CD4-positive, alpha-beta T cell treated with Interleukin-15 for 4 hours (primary cell): Measurements from ENCODE around the gene KIF2C.
"Not testable (repeated sequence)": the region's sequence is repeated elsewhere in the genome, so short reads cannot be mapped to it uniquely, and the experiment has no call there.

ENCODE experiments used
- DNase-seq: peaks from one replicate; pipeline ENCODE4 v3.0.0-alpha.2; 2020; ENCODE audit warnings: low spot score

The KIF2C gene

GRCh38 chr1:44739307-44740178 is at the start of gene KIF2C:
KIF2C (plus strand) TSS chr1:44739837; CDS start chr1:44739933, 96 bp downstream.
- peak; percentile 96 for DNase-seq

- DNase-seq, result no peak
Measured at GRCh38 chr1:44693159-44693558, 46.5 kb upstream of the KIF2C start.

DNA sequence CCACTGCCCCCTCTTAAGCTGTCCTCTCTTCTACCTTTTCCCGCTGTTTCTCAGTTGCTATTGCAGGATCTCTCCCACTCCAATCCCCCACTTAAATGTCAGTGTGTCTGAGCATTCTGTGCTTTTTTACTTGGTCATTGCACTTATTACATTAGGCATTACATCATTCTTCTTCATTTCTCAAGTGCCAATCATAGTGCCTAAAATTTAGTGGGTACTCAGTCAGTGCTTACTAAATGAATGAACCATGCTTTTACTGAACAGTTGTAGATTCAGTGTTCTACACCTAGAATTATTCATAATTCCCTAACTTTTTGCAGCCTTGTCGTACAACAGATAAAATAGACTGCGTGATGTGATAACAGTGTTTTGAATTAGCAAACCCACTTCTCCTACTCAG is 45.7 kb upstream of the KIF2C start:
- no peak for DNase-seq

GRCh38 chr1:44694863-44695478 is 44.7 kb upstream of the KIF2C start:
- no peak for DNase-seq

GRCh38 chr1:44695671-44696070 is 44.0 kb upstream of the KIF2C start:
- no peak for DNase-seq

DNA sequence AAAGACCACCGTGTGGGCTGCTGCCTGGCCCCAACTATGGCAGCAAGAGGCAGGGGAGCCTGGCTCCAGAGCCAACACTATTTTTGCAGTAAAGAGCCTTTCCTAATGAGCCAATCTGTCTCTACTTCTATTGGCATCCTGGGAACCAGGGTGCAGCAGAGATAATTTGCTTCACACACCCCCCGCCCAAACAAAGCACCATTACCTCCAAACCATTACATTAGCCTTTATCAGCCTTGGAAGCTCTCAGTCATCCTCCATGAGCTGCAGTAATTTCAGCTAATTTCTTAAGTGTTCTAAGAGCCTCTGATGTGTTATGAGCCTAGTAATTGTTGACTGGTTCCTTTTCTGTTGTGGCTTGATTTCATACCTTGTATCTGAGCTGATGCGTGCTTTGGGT is 43.5 kb upstream of the KIF2C start:
- DNase-seq, result no peak

DNA sequence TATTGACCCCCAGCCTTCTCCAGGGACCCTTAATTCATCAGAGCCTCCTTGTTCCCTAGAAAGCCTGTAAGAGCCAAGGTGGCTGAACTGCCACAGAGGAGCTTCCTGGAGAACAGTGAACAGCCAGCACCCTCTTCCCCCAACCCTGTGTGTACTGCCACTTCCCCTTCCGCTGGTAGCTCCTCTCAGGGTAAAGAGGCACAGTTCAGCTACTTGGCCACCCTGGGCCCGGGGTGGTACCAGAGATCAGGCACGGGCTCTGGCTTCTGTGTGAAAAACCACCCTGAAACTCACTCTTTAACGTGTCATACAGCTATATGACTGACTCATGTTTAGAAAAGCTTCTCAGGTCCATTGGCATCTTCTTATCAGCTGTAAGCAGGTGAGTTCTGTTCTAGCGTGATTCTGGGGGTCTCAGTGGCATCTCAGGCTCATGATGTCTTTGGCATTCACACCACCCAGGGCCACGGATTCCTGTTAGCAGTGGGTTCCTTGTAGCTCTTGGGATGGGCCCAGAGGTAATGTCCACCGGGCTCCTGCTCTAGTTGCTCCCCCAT is 42.8 kb upstream of the KIF2C start:
- peak; percentile 37 for DNase-seq

GRCh38 chr1:44698138-44698537 is 41.5 kb upstream of the KIF2C start:
- no peak for DNase-seq

DNA sequence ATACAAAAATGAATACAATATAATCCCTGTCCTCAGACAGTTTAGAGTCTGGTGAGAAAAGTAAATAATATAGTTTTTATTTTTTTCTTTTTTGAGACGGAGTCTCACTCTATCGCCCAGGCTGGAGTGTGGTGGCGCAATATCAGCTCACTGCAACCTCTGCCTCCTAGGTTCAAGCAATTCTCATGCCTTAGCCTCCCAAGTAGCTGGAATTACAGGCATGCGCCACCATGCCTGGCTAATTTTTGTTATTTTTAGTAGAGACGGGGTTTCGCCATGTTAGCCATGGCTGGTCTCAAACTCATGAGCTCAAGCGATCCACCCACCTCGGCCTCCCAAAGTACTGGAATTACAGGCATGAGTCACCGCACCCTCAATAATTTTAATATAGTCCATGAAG is 40.3 kb upstream of the KIF2C start:
- not testable (repeated sequence) for DNase-seq

- DNase-seq, result no peak
Measured at GRCh38 chr1:44700573-44700972, 39.1 kb upstream of the KIF2C start.

DNA sequence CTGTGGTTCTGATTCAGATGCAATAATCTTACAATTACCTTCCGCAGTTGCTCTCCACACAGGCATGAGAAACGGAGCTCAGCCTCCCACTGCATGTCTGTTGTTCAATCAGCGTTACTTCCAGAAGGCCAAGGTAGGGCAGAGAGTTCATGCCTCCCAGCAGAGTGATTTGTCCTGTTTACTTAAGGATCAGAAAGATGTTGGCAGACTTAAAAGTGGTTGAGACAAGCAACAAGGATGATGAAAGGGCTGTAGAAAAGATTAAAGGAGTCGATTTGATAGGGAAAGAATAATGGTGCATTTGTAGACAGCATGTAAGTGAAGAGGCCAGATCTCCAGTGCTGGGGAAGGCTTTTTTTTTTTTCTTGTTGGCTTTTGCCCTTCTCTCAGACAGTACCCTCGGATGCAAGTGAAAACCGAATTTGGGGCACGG is 38.5 kb upstream of the KIF2C start:
- no peak for DNase-seq

DNA sequence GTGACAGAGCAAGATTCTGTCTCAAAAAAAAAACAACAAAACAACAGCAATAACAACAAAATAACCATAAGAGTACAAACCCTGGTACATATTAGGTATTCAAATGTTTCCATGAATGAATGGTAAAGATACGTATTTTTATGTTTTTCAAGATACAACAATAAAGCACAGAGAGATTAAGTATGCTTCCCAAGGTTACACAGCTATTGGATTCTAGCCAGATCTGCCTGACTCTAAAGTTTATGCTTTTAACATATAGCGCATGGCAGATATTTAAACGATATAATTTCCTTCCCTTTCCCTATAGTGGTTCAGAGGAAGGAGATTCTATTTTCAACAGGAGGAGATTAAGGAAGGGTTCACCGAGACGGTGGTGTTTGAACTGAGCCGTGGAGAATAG is 34.2 kb upstream of the KIF2C start:
- DNase-seq, result no peak

DNA sequence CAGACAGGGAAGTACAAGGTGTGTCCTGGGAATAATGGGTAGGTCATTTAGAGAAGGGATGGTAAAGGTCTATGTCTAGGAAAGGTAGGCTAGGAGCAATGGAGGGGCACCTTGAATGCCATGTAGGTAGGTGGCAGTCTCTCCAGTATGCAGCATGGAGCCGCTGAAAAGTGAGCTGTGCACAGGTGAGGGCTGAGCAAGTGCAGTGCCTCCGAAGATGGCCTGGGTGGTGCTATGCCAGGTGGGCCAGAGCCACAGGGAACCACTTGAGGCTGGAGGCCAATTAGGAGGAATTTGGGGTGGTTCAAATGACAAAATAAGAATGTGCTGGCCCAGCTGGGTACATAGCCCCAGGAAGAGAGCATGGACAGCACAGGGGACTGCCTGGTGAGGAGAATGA is 33.7 kb upstream of the KIF2C start:
- DNase-seq, result no peak

DNA sequence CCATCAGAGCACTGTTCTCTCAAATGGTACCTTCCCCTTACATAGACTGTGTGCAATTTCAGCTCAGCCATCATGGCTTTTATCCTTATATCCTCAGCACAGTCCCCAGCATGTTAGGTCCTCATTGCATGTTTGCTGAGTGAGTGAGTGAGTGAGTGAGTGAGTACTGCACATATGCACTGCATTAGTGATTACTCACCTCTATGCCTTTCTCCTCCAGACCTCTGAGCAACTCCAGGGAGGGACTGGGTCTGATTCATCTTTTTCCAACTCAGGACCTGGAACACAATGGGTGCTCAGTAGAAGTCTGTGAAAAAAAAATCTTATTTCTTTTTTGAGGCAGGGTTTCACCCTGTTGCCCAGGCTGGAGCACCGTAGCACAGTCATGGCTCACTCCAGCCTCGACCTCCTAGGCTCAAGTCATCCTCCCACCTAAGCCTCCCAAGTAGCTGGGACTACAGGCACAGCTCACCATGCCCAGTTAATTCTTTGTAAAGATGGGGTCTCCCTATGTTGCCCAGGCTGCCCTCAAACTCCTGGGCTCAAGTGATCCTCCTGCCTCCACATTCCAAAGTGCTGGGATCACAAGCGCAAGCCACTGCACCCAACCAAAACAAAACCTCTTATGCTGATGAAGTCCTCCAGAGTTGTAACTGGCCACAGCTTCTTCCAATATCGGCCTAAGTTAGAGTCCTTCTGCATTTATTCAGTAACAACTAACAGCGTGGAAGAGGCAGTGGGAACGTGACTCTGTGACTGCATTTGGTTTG is 32.3 kb upstream of the KIF2C start:
- DNase-seq, result no peak

GRCh38 chr1:44707959-44708831 is 31.4 kb upstream of the KIF2C start:
- peak; percentile 60 for DNase-seq

DNA sequence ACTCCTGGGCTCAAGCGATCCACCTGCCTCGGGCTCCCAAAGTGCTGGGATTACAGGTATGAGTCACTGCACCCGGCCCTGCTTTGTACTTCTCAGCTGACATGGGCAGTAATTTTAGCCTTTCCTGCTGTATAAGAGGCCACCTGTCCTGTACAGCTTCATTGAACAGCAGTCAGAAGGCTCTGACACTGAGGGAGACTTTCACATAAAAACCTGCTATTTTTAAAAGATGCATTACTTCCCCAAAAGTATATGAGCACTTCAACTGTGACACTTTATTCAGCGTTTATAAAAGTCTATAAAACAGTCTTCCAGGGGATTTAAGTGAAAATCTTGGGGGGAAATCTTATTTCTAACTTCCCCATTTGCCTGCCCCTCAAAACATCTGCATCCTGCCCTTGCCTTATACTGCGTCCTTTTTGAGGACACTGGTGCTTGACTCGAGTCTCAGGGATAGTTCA is 26.3 kb upstream of the KIF2C start:
- no peak for DNase-seq

- no peak for DNase-seq
Measured at GRCh38 chr1:44714532-44714931, 25.1 kb upstream of the KIF2C start.

DNA sequence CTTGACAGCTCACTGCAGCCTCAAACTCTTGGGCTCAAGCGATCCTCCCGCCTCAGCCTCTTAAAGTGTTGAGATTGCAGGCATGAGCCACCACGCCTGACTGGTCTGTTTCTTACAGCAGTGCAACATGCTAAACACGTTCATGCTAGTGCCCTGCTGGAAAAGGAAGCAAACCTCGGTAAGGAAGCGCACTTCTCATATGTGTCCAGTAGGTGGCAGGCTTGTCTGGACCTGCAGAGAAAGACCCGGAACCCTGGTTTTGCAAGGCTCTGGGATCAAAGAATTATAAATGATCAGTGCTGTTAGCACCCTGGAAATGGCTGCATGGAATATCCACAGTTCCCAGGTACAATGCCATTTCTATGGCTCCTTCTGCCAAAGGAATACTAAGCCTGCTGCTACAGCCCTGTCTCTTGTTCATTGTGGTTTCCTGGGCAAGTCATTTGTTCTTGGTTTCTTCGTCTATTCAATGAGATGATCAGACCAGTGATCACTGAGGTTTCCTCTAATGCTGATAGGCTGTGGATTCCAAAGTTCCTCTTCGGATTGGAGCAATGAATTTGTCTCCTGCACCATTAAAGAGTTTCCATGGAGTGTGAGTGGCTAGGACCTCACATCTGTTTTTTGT is 24.6 kb upstream of the KIF2C start:
- peak; percentile 77 for DNase-seq

GRCh38 chr1:44717156-44717555 is 22.5 kb upstream of the KIF2C start:
- DNase-seq, result no peak

DNA sequence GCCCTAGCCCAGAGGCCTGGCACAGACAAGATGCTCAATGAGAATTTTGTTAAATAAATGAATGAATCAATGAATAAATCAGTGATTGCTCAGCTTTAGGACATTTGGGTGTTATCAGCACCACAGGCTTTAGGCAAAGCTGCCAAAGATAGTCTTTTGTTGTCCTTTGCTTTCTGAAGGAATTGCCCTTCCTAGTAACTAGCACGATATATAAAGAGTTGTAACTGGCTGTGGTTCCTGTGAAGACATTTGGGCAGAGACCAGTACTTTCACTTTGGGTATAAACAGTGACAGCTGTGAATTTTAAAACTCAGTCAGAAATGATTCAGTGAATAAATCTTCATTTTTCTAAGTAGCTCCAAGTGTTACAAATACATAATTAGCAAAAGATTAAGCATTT is 22.0 kb upstream of the KIF2C start:
- no peak for DNase-seq

- DNase-seq, result no peak
Measured at GRCh38 chr1:44718091-44718490, 21.5 kb upstream of the KIF2C start.
